ENCODE measurements around the gene RPTOR. TPM values are rescaled to one million over a fixed set of nuclear protein-coding genes. Genes with fewer than 3 reads are reported as not detected.

Gene RPTOR
- total and polyA plus RNA-seq, 2 experiments from 2014 or later, result 6.6 to 16.1 TPM

DNA sequence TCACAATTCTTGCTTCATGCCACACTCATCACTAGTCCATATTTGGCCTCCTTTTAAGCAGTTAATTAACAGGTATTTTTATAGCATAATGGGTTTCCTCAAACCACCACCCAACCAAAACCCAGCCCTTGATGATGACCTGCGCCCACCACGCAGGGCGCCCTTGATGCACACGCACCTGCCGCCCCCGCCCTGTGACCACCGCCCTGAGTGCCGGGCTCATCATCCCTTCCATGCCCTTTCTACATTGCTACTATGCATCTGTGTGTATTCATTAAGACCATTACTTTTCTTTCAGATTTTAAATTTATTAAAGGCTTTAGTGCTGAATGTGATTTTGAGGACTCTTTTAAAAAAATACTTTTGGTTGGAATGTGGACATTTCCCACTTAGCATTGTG lies 242.2 kb downstream of the RPTOR start:
- peaks cover 10% of the 10 kb centered on the region for H3K79me2 ChIP-seq (ENCODE audit: insufficient read depth)
- H3K9ac ChIP-seq, result no peak overlapping the region
- no peaks in the 10 kb centered on the region for H3K36me3 ChIP-seq (ENCODE audit: low read depth)
- no peaks in the 10 kb centered on the region for H3K9me3 ChIP-seq (ENCODE audit: low read depth)
- no peak overlapping the region for H2AFZ ChIP-seq
- H3F3A ChIP-seq (ENCODE audit: insufficient read depth), result peaks cover 47% of the 10 kb centered on the region
- H3K9me2 ChIP-seq (ENCODE audit: insufficient read depth), result no peaks in the 10 kb centered on the region
- no peak overlapping the region for H3K4me2 ChIP-seq (ENCODE audit: unreplicated experiment)
- in situ Hi-C loops (cut with MboI), result no loop called here
- WGBS, 2 experiments (ENCODE audit: low coverage in 1 of 2, low lambda C conversion rate in 2 of 2, missing lambda C conversion rate in 2 of 2), result 99% methylated on average over 8 of the region's 8 CpGs
- H3K4me1 ChIP-seq (ENCODE audit: insufficient read depth), result peaks cover 55% of the 10 kb centered on the region
- no peak overlapping the region for H3K4me3 ChIP-seq
- TF ChIP-seq EZH2phosphoT487 (IDR thresholded peaks at IDR 0.05; ENCODE audit: insufficient read depth, low read depth) (no peak), EZH2 (IDR thresholded peaks at IDR 0.05; ENCODE audit: insufficient read depth, poor library complexity, severe bottlenecking) (no peak)
- no peak for DNase-seq
- H4K20me1 ChIP-seq (ENCODE audit: insufficient read depth), result no peaks in the 10 kb centered on the region
- no peak overlapping the region for H3K27ac ChIP-seq
- H3K27me3 ChIP-seq (replicated peaks; ENCODE audit: insufficient read depth), result no peaks in the 10 kb centered on the region

DNA sequence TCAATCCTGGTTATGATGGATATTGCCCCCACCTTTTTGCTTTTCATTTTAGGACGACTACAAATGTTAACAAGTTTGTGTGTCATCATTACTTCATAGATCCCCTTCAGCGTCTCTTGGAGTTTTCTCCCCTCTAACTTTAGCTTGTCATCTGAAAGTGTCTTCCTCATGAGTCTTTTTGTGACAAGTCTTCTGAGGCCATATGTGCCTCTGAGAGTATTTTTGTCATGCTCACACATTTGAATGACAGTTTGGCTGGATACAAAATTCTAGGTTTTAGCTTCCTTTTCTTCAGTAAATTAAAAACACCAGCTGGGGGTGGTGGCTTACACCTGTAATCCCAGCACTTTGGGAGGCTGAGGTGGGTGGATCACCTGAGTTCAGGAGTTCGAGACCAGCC lies 243.2 kb downstream of the RPTOR start:
- in situ Hi-C loops (cut with MboI), result no loop called here
- 96 to 99% methylated on average over 3 of the region's 3 CpGs for WGBS, 2 experiments (ENCODE audit: low coverage in 1 of 2, low lambda C conversion rate in 2 of 2, missing lambda C conversion rate in 2 of 2)
- peaks cover 50% of the 10 kb centered on the region for H3F3A ChIP-seq (ENCODE audit: insufficient read depth)
- no peak overlapping the region for H3K4me2 ChIP-seq (ENCODE audit: unreplicated experiment)
- no peaks in the 10 kb centered on the region for H3K9me3 ChIP-seq (ENCODE audit: low read depth)
- H3K9me2 ChIP-seq (ENCODE audit: insufficient read depth), result no peaks in the 10 kb centered on the region
- TF ChIP-seq EZH2 (IDR thresholded peaks at IDR 0.05; ENCODE audit: insufficient read depth, poor library complexity, severe bottlenecking) (no peak), EZH2phosphoT487 (IDR thresholded peaks at IDR 0.05; ENCODE audit: insufficient read depth, low read depth) (no peak)
- no peak overlapping the region for H3K4me3 ChIP-seq
- no peak overlapping the region for H3K27ac ChIP-seq
- H3K4me1 ChIP-seq (ENCODE audit: insufficient read depth), result peaks cover 59% of the 10 kb centered on the region
- H2AFZ ChIP-seq, result no peak overlapping the region
- no peaks in the 10 kb centered on the region for H4K20me1 ChIP-seq (ENCODE audit: insufficient read depth)
- no peak overlapping the region for H3K9ac ChIP-seq
- H3K36me3 ChIP-seq (ENCODE audit: low read depth), result no peaks in the 10 kb centered on the region
- no peaks in the 10 kb centered on the region for H3K27me3 ChIP-seq (replicated peaks; ENCODE audit: insufficient read depth)
- DNase-seq, result no peak
- H3K79me2 ChIP-seq (ENCODE audit: insufficient read depth), result peaks cover 10% of the 10 kb centered on the region

DNA sequence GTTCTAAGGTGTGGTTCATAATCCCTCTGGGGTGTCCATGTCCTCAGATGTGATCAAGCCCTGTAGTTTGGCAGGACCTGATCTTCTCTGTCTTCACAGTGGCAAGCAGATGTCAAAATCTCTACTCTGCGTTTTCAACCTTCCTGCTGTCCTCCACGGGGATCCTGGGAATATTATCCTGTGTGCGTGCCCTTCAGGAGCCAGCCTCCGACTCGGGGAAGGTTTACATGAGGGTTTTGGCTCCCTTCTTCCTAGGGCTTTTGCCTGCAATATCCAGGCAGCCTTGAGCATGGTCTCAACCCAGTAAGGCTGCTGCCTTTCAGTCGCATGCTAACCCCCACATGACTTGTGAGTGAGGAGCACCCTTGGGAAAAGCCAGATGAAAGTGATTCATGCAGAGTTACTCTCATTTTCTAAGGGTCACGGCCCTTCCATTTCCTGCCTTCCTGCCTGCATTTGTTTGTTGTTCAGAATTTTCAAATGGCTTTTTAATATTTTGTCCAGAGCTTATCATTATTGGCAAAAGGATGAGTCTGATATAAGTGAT lies 244.8 kb downstream of the RPTOR start:
- 1 to 2% methylated on average over 7 of the region's 7 CpGs for WGBS, 2 experiments (ENCODE audit: low coverage in 1 of 2, low lambda C conversion rate in 2 of 2, missing lambda C conversion rate in 2 of 2)
- Histone ChIP-seq H3K9ac (peak overlapping the region; percentile 69), H3K9me2 (ENCODE audit: insufficient read depth) (no peaks in the 10 kb centered on the region), H3F3A (ENCODE audit: insufficient read depth) (peaks cover 37% of the 10 kb centered on the region), H3K4me3 (0 out of 2 replicates have a peak overlapping the region, but pooled peaks have one; percentile 28), H3K36me3 (ENCODE audit: low read depth) (no peaks in the 10 kb centered on the region), H3K4me2 (ENCODE audit: unreplicated experiment) (peak overlapping the region; percentile 76), H3K27me3 (replicated peaks; ENCODE audit: insufficient read depth) (no peaks in the 10 kb centered on the region), H2AFZ (0 out of 2 replicates have a peak overlapping the region, but pooled peaks have one; percentile 1), H3K79me2 (ENCODE audit: insufficient read depth) (peaks cover 10% of the 10 kb centered on the region), H3K9me3 (ENCODE audit: low read depth) (no peaks in the 10 kb centered on the region), H3K27ac (peak overlapping the region; percentile 80), H4K20me1 (ENCODE audit: insufficient read depth) (no peaks in the 10 kb centered on the region), H3K4me1 (ENCODE audit: insufficient read depth) (peaks cover 55% of the 10 kb centered on the region)
- in situ Hi-C loops (cut with MboI), result no loop called here
- no peak for TF ChIP-seq EZH2phosphoT487 (IDR thresholded peaks at IDR 0.05; ENCODE audit: insufficient read depth, low read depth)
- TF ChIP-seq EZH2 (IDR thresholded peaks at IDR 0.05; ENCODE audit: insufficient read depth, poor library complexity, severe bottlenecking), result no peak
- DNase-seq, result peak; percentile 96

DNA sequence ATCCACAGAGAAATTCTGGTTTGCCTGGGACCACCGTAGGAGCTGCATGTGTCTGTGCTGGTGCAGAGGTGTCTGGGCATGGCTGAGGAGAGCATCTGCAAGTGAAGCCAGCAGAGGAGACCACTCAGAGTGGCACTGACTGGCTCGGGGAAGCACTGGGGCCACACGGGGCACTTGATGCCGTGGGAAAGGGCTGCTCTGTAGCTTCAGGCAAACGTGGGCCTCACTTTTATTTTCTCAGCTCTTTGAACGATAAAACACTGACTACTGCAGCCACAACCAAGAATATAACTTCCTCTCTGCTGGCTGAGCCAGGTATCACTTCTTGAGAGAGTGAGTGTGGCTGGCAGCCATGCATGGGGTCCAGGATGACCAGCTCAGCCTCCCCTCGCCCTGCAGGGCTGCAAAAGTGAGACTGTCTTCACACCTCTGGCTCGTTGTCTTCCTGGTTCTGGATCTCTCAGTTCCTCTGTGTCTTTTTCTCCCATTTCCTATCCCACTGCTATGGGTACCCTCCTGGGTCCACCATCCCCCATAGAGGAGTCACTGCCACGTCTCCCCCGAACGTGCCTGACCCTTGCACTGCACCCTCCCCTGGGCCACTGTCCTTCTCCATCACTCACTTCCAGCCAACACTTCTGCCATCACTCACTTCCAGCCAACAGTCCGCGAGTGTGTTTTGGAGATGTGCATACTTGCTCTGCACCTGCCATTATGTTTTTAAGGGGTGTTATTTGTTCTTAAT lies 245.6 kb downstream of the RPTOR start:
- Histone ChIP-seq H3K9me3 (ENCODE audit: low read depth) (no peaks in the 10 kb centered on the region), H4K20me1 (ENCODE audit: insufficient read depth) (no peaks in the 10 kb centered on the region), H3K4me1 (ENCODE audit: insufficient read depth) (peaks cover 55% of the 10 kb centered on the region), H3K36me3 (ENCODE audit: low read depth) (no peaks in the 10 kb centered on the region), H3K4me2 (ENCODE audit: unreplicated experiment) (peak overlapping the region; percentile 76), H3K9me2 (ENCODE audit: insufficient read depth) (no peaks in the 10 kb centered on the region), H3K9ac (peak overlapping the region; percentile 69), H3K79me2 (ENCODE audit: insufficient read depth) (peaks cover 10% of the 10 kb centered on the region), H3F3A (ENCODE audit: insufficient read depth) (peaks cover 37% of the 10 kb centered on the region), H2AFZ (no peak overlapping the region), H3K27ac (peak overlapping the region; percentile 80), H3K4me3 (0 out of 2 replicates have a peak overlapping the region, but pooled peaks have one; percentile 28), H3K27me3 (replicated peaks; ENCODE audit: insufficient read depth) (no peaks in the 10 kb centered on the region)
- in situ Hi-C loops (cut with MboI), result no loop called here
- TF ChIP-seq EZH2 (IDR thresholded peaks at IDR 0.05; ENCODE audit: insufficient read depth, poor library complexity, severe bottlenecking) (no peak), EZH2phosphoT487 (IDR thresholded peaks at IDR 0.05; ENCODE audit: insufficient read depth, low read depth) (no peak)
- peak; percentile 5 for DNase-seq
- WGBS, 2 experiments (ENCODE audit: low coverage in 1 of 2, low lambda C conversion rate in 2 of 2, missing lambda C conversion rate in 2 of 2), result 67 to 69% methylated on average over 13 of the region's 13 CpGs
